SK-N-SH (cell line): ENCODE results near the gene LUC7L3. TPM values are rescaled to one million over a fixed set of nuclear protein-coding genes. Genes with fewer than 3 reads are reported as not detected.

Experiments used
- CTCF ChIA-PET: fragments of 300-600, 350-600 bp; formaldehyde crosslinking; extraction: SDS; loops from one replicate; lab custom pipeline; 2021; lab: Yijun Ruan, JAX
- POLR2A ChIA-PET: fragments of 350-600 bp; sonication (Branson Sonifier 250); formaldehyde crosslinking; extraction: SDS; loops from one replicate; lab custom pipeline; 2020; ENCODE audit warnings: antibody characterized with exemption, inconsistent platforms; lab: Yijun Ruan, JAX
- DNase-seq: peaks from one replicate; pipeline ENCODE4 v3.0.0; 2012
- H2AFZ ChIP-seq: fragments of 200-600 bp; sonication (generic); 2 replicates; pipeline ENCODE4 v1.8.1; 2016; ENCODE audit warnings: antibody characterized with exemption, mild to moderate bottlenecking, low read depth
- H3F3A ChIP-seq: fragments of 200-600 bp; sonication (generic); replicated peaks from 2 replicates; pipeline ENCODE3; 2016; ENCODE audit warnings: antibody characterized with exemption, mild to moderate bottlenecking; ENCODE audit not compliant: insufficient read depth
- H3K27ac ChIP-seq, 2 experiments: fragments of 200-500 bp in 1 of 2; fragments of 200-600 bp in 1 of 2; sonication (Bioruptor generic) in 1 of 2; sonication (generic), shearing (Covaris generic) in 1 of 2; 2 replicates each; pipeline versions ENCODE4 v1.5.1 to v1.6.1; 2014 to 2016; ENCODE audit warnings: low read depth in 2 of 2, inconsistent platforms in 1 of 2, low read length in 1 of 2, mild to moderate bottlenecking in 1 of 2, mixed read lengths in 1 of 2
- H3K27me3 ChIP-seq: fragments of 200-600 bp; sonication (generic), shearing (Covaris generic); 2 replicates; pipeline ENCODE4 v1.6.1; 2016; ENCODE audit warnings: mixed run types; ENCODE audit not compliant: insufficient read depth
- H3K36me3 ChIP-seq, 2 experiments: fragments of 200-500 bp in 1 of 2; fragments of 200-600 bp in 1 of 2; sonication (Bioruptor generic) in 1 of 2; sonication (generic) in 1 of 2; replicated peaks in 1 of 2; 2 replicates each; pipeline versions ENCODE3 to v1.5.1; 2014 to 2016; ENCODE audit warnings: low read length in 1 of 2, mild to moderate bottlenecking in 1 of 2; ENCODE audit not compliant: insufficient read depth in 2 of 2, control insufficient read depth in 1 of 2
- H3K4me1 ChIP-seq, 2 experiments: fragments of 200-500 bp in 1 of 2; fragments of 200-600 bp in 1 of 2; sonication (Bioruptor generic) in 1 of 2; sonication (generic), shearing (Covaris generic) in 1 of 2; 2 replicates each; pipeline versions ENCODE4 v1.5.1 to v1.6.1; 2014 to 2016; ENCODE audit warnings: low read depth in 1 of 2, low read length in 1 of 2, mixed run types in 1 of 2; ENCODE audit not compliant: insufficient read depth in 2 of 2, control insufficient read depth in 1 of 2
- H3K4me2 ChIP-seq: fragments of 200-600 bp; sonication (generic), shearing (Covaris generic); 2 replicates; pipeline ENCODE4 v1.6.1; 2017; ENCODE audit warnings: mixed run types
- H3K4me3 ChIP-seq, 2 experiments: fragments of 200-500 bp in 1 of 2; fragments of 200-600 bp in 1 of 2; sonication (Bioruptor generic) in 1 of 2; sonication (generic), shearing (Covaris generic) in 1 of 2; 2 replicates each; pipeline versions ENCODE4 v1.5.1 to v1.8.1; 2014 to 2016; ENCODE audit warnings: low read depth in 2 of 2, inconsistent platforms in 1 of 2, low read length in 1 of 2, mild to moderate bottlenecking in 1 of 2, mixed read lengths in 1 of 2, moderate library complexity in 1 of 2
- H3K79me2 ChIP-seq: fragments of 200-600 bp; sonication (generic); 2 replicates; pipeline ENCODE4 v1.8.1; 2017; ENCODE audit warnings: mild to moderate bottlenecking; ENCODE audit not compliant: insufficient read depth
- H3K9ac ChIP-seq: fragments of 200-600 bp; sonication (generic); 2 replicates; pipeline ENCODE4 v1.6.1; 2017; ENCODE audit warnings: mixed run types
- H3K9me2 ChIP-seq: fragments of 200-600 bp; sonication (generic); 2 replicates; pipeline ENCODE4 v1.6.1; 2017; ENCODE audit warnings: mixed run types
- H3K9me3 ChIP-seq: fragments of 200-600 bp; sonication (generic); 2 replicates; pipeline ENCODE4 v1.6.1; 2017; ENCODE audit warnings: mixed run types, mild to moderate bottlenecking, moderate library complexity
- H4K20me1 ChIP-seq: fragments of 200-600 bp; sonication (generic); 2 replicates; pipeline ENCODE4 v1.6.1; 2017; ENCODE audit warnings: mild to moderate bottlenecking, mixed run types; ENCODE audit not compliant: insufficient read depth
- FOXM1 ChIP-seq: IDR thresholded peaks from 2 replicates; pipeline ENCODE4 v1.4.0; 2012; ENCODE audit warnings: low read depth, mild to moderate bottlenecking
- MXI1 ChIP-seq: IDR thresholded peaks from 2 replicates; pipeline ENCODE4 v1.6.1; 2012; ENCODE audit warnings: mild to moderate bottlenecking, low read depth, low read length, improper control_type of control experiment
- POLR2AphosphoS5 ChIP-seq: IDR thresholded peaks from 2 replicates; pipeline ENCODE4 v1.6.1; 2012; ENCODE audit warnings: low read depth, low read length
- RXRA ChIP-seq: IDR thresholded peaks from 2 replicates; pipeline ENCODE4 v1.4.0; 2012; ENCODE audit warnings: low read depth, mild to moderate bottlenecking, borderline replicate concordance
- SIN3A ChIP-seq: IDR thresholded peaks from 2 replicates; pipeline ENCODE4 v1.6.1; 2012; ENCODE audit warnings: low read depth, mild to moderate bottlenecking, low read length, moderate library complexity, borderline replicate concordance
- SMC3 ChIP-seq: IDR thresholded peaks from 2 replicates; pipeline ENCODE4 v1.6.1; 2012; ENCODE audit warnings: low read depth, low read length, improper control_type of control experiment
- TEAD4 ChIP-seq: IDR thresholded peaks from 2 replicates; pipeline ENCODE4 v1.4.0; 2012; ENCODE audit warnings: mild to moderate bottlenecking, borderline replicate concordance; ENCODE audit not compliant: insufficient read depth
- WGBS: methylation state at CpG from one replicate; pipeline ENCODE4 v1.1.6; 2017; ENCODE audit warnings: low lambda C conversion rate; 5-methylcytosine and 5-hydroxymethylcytosine counted together
- polyA plus RNA-seq, 3 experiments: library from polyadenylated mRNA; depleted of rRNA; stranded (reverse); fragments of >200 nt; gene quantifications; 2 replicates each; pipeline ENCODE4 v1.2.3, GENCODE V29; 2012

Gene LUC7L3
- polyA plus RNA-seq, 1 of the 3 experiments (the other 2 are of a cell fraction): 154 TPM

DNA sequence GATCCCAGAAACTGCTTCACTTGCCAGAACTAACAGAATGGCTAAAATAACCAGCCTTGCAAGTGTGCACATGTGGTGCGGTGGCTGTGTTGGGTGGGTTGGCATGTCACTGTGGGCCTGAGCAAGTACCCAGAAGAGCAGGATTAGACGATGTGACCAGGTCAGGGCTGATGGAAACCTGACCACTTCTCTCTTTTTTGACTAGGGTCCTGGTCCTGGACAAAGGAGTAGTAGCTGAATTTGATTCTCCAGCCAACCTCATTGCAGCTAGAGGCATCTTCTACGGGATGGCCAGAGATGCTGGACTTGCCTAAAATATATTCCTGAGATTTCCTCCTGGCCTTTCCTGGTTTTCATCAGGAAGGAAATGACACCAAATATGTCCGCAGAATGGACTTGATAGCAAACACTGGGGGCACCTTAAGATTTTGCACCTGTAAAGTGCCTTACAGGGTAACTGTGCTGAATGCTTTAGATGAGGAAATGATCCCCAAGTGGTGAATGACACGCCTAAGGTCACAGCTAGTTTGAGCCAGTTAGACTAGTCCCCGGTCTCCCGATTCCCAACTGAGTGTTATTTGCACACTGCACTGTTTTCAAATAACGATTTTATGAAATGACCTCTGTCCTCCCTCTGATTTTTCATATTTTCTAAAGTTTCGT, 28.4 kb upstream of the LUC7L3 start:
- no peak for DNase-seq
- peaks cover 45% of the 10 kb centered on the region for H3F3A ChIP-seq
- no peaks in the 10 kb centered on the region for H3K27me3 ChIP-seq
- peaks cover 4% of the 10 kb centered on the region; the same call in 1 of the 2 replicates for H4K20me1 ChIP-seq
- peak overlapping the region in 1 of 2 experiments; percentile 67; a peak in 2 of 4 replicates for H3K27ac ChIP-seq
- H3K79me2 ChIP-seq: no peaks in the 10 kb centered on the region
- H3K9me2 ChIP-seq: no peaks in the 10 kb centered on the region
- H3K9ac ChIP-seq: no peak overlapping the region
- TF ChIP-seq SMC3: no peak
- TF ChIP-seq MXI1: peak; percentile 34; the same call in 1 of the 2 replicates
- no peak for TF ChIP-seq RXRA
- peaks cover 29 to 39% of the 10 kb centered on the region in 2 experiments for H3K36me3 ChIP-seq
- 80% methylated on average over 9 of the region's 9 CpGs for WGBS
- POLR2A ChIA-PET: interaction anchor here (0.9 to 1.0 kb wide), 2 partner anchors 14 to 16 kb away, joined by 3 to 4 read pairs; no protein-coding TSS in a partner anchor
- CTCF ChIA-PET: interaction anchor here (0.8 to 21.2 kb wide), 11 partner anchors 10 to 365 kb away, joined by 3 to 799 read pairs (median 4); partner anchors contain the start of genes ABCC3 and SPATA20
- no peaks in the 10 kb centered on the region for H3K9me3 ChIP-seq
- H3K4me1 ChIP-seq: peaks cover 56 to 58% of the 10 kb centered on the region in 2 experiments
- no peak overlapping the region for H3K4me3 ChIP-seq
- no peak overlapping the region for H3K4me2 ChIP-seq
- no peak overlapping the region for H2AFZ ChIP-seq

DNA sequence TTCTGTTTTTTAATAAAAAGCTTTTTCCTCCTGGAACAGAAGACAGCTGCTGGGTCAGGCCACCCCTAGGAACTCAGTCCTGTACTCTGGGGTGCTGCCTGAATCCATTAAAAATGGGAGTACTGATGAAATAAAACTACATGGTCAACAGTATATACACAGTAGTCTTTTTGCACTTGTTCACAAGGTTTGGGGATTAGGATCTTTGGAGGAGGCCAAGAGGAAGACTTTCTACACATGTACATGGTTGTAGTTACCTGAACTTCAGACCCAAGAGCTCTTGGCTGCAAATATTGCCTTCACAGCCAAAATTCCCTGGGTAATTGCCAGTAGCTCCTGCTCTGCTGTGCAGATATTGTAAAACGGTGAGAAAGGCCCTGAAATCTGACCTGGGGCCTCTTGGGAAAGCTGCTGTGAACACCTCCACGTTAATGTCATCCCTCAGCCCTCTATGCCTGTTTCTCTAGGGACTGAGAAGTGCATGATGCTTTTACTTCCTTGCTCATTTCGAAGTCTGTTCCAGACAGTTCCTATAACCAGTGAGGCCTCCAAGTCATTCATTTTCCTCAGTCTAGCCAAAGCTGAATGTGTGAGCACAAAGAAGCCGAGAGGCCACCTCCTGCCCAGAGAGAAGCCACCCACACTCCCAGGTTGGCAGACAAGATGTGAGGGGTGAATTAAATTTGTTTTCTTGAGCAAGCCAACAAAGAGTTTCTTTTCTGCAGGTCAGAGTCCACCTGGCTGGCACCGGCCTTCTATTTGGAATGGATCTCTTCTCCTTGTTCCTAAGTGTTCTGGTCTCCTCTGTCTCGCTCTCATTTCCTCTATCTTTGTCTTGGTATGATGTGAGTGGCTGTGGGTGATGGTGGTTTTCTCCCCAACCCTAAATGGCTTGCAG, 27.6 kb upstream of the LUC7L3 start:
- ChIA-PET POLR2A (interaction anchor here (0.9 to 1.1 kb wide), 2 partner anchors 14 to 64 kb away, joined by 3 to 4 read pairs; no protein-coding TSS in a partner anchor), CTCF (interaction anchor here (0.5 to 21.2 kb wide), 13 partner anchors 7 to 365 kb away, joined by 3 to 799 read pairs (median 4); partner anchors contain the start of genes ABCC3 and SPATA20)
- 75% methylated on average over 6 of the region's 6 CpGs for WGBS
- Histone ChIP-seq H4K20me1 (peaks cover 4% of the 10 kb centered on the region; the same call in 1 of the 2 replicates), H3K79me2 (no peaks in the 10 kb centered on the region), H3K4me3 (no peak overlapping the region), H2AFZ (no peak overlapping the region), H3K27me3 (no peaks in the 10 kb centered on the region), H3K9me3 (no peaks in the 10 kb centered on the region), H3K9ac (no peak overlapping the region), H3K9me2 (no peaks in the 10 kb centered on the region), H3K36me3 (peaks cover 34 to 47% of the 10 kb centered on the region in 2 experiments), H3K4me1 (peaks cover 48 to 53% of the 10 kb centered on the region in 2 experiments), H3K27ac (peak overlapping the region; percentile 55 to 67; a peak in 3 of 4 replicates), H3F3A (peaks cover 47% of the 10 kb centered on the region), H3K4me2 (no peak overlapping the region)
- no peak for TF ChIP-seq TEAD4
- peak; percentile 39; the same call in 1 of the 2 replicates for TF ChIP-seq SIN3A
- no peak for DNase-seq

GRCh38 chr17:50692448-50693035, 26.9 kb upstream of the LUC7L3 start:
- no peak for DNase-seq
- Histone ChIP-seq H3K4me3 (no peak overlapping the region), H3K9me2 (no peaks in the 10 kb centered on the region), H3K9me3 (no peaks in the 10 kb centered on the region), H3K4me1 (peaks cover 40 to 48% of the 10 kb centered on the region in 2 experiments), H3K79me2 (no peaks in the 10 kb centered on the region), H4K20me1 (peaks cover 4% of the 10 kb centered on the region; the same call in 1 of the 2 replicates), H3F3A (peaks cover 47% of the 10 kb centered on the region), H2AFZ (no peak overlapping the region), H3K4me2 (peak overlapping the region; percentile 55; the same call in 1 of the 2 replicates), H3K27ac (peak overlapping the region; percentile 55 to 67; a peak in 3 of 4 replicates), H3K9ac (no peak overlapping the region), H3K36me3 (peaks cover 41 to 54% of the 10 kb centered on the region in 2 experiments), H3K27me3 (no peaks in the 10 kb centered on the region)
- ChIA-PET CTCF (interaction anchor here (1.2 to 21.2 kb wide), 9 partner anchors 8 to 278 kb away, joined by 3 to 799 read pairs (median 5); partner anchors contain the start of genes ABCC3 and SPATA20), POLR2A (interaction anchor here (1.1 kb wide), 1 partner anchor 65 kb away, joined by 3 read pairs; no protein-coding TSS in a partner anchor)
- 72% methylated on average over 6 of the region's 6 CpGs for WGBS
- no peak for TF ChIP-seq FOXM1
- peak; percentile 3; the same call in 1 of the 2 replicates for TF ChIP-seq POLR2AphosphoS5
